Ishikawa (cell line): ENCODE measurements around the gene WIPF3.

Experiments
- CEBPB ChIP-seq: IDR thresholded peaks from 2 replicates; pipeline ENCODE4 v1.6.1; 2012
- CREB1 ChIP-seq: IDR thresholded peaks from 2 replicates; pipeline ENCODE4 v1.6.1; 2012; ENCODE audit warnings: low read depth
- EGR1 ChIP-seq: IDR thresholded peaks from 2 replicates; pipeline ENCODE4 v1.6.1; 2012
- EP300 ChIP-seq: IDR thresholded peaks from 2 replicates; pipeline ENCODE4 v1.6.1; 2012; ENCODE audit warnings: borderline replicate concordance
- FOXM1 ChIP-seq: IDR thresholded peaks from 2 replicates; pipeline ENCODE4 v1.6.1; 2012; ENCODE audit warnings: low read depth, borderline replicate concordance
- MAX ChIP-seq: IDR thresholded peaks from 2 replicates; pipeline ENCODE4 v1.6.1; 2012
- NFIC ChIP-seq: IDR thresholded peaks from 2 replicates; pipeline ENCODE4 v1.6.1; 2012
- RAD21 ChIP-seq: IDR thresholded peaks from 2 replicates; pipeline ENCODE4 v1.6.1; 2012; ENCODE audit warnings: low read depth
- REST ChIP-seq: IDR thresholded peaks from 2 replicates; pipeline ENCODE4 v1.6.1; 2012; ENCODE audit warnings: low read depth, mild to moderate bottlenecking
- TAF1 ChIP-seq: IDR thresholded peaks from 2 replicates; pipeline ENCODE4 v1.6.1; 2012; ENCODE audit warnings: low read depth, mild to moderate bottlenecking
- TCF12 ChIP-seq: IDR thresholded peaks from 2 replicates; pipeline ENCODE4 v1.6.1; 2012; ENCODE audit warnings: low read depth
- TEAD4 ChIP-seq: IDR thresholded peaks from 2 replicates; pipeline ENCODE4 v1.6.1; 2012
- USF1 ChIP-seq: IDR thresholded peaks from 2 replicates; pipeline ENCODE4 v1.6.1; 2012
- YY1 ChIP-seq: IDR thresholded peaks from 2 replicates; pipeline ENCODE4 v1.6.1; 2012; ENCODE audit warnings: low read depth
- ZBTB7A ChIP-seq: IDR thresholded peaks from 2 replicates; pipeline ENCODE4 v1.6.1; 2012; ENCODE audit warnings: low read depth

WIPF3 gene

GRCh38 chr7:29771081-29771816, 35.1 kb upstream of the WIPF3 start:
- TF ChIP-seq FOXM1 (no peak), REST (no peak), ZBTB7A (no peak), RAD21 (no peak), CREB1 (no peak), MAX (no peak), USF1 (no peak), TAF1 (no peak), TCF12 (no peak), EP300 (no peak), YY1 (no peak), NFIC (no peak)

- TF ChIP-seq NFIC (no peak), CEBPB (no peak), RAD21 (no peak), FOXM1 (no peak), TEAD4 (no peak), MAX (no peak), TAF1 (no peak), CREB1 (no peak), USF1 (no peak), YY1 (no peak), EP300 (no peak), EGR1 (no peak), ZBTB7A (no peak), TCF12 (no peak), REST (no peak)
These were observed 27.3 kb upstream of the WIPF3 start for GRCh38 chr7:29779017-29779416.

- TF ChIP-seq REST (no peak), TAF1 (no peak), RAD21 (no peak), EP300 (no peak), TEAD4 (no peak), CEBPB (no peak), USF1 (no peak), TCF12 (no peak), MAX (no peak), YY1 (no peak), CREB1 (no peak)
These were observed 26.0 kb upstream of the WIPF3 start for GRCh38 chr7:29780346-29780745.

- TF ChIP-seq CEBPB (no peak), EP300 (no peak), REST (no peak), RAD21 (no peak), FOXM1 (no peak), CREB1 (no peak), MAX (no peak), YY1 (no peak), ZBTB7A (no peak), TAF1 (no peak)
These were observed 22.6 kb upstream of the WIPF3 start for GRCh38 chr7:29783671-29784070.
